ENCODE measurements around the gene HSPB6.
"Not testable (repeated sequence)": the region's sequence is repeated elsewhere in the genome, so short reads cannot be mapped to it uniquely, and the experiment has no call there.

HSPB6 gene

DNA sequence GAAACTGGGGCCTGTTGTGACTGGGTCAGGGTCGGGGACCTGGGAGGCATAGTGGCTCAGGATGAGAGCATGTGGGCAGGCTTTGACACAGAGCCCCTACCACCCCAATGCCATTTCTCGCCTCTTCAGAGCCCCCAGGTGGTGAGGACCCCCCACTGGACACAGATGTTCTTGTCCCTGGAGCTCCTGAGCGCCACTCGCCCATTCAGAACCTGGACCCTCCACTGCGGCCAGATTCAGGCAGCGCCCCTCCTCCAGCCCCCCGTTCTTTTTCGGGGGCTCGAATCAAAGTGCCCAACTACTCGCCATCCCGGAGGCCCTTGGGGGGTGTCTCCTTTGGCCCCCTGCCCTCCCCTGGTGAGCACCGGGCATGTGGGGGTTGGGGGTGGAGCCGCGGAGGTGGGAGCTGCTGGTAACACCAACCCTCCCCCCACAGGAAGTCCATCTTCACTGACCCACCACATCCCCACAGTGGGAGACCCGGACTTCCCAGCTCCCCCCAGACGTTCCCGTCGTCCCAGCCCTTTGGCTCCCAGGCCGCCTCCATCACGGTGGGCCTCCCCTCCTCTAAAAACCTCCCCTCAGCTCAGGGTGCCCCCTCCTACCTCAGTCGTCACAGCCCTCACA, 24.9 kb downstream of the HSPB6 start:
- no peak for DNase-seq (ENCODE audit: low spot score)

DNA sequence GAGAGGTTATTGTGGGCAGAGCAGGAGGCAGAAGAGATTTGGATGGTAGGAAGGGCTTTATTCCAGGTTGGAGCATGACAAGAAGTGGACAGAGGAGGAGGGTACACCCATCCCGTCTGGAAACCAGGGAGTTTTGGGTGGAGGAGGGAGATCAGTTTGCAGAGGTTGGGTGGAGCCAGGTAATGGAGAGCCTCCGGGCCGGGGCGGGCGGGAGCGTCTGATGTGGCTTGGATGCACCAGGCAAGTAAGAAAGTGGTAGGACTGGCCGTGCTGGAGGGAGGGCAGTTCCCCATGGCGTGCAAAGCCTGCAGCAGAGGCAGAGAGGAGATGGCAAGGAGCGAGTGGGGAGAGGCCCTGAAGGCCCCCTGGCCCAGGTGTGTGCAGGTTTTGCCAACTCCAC, 25.5 kb downstream of the HSPB6 start:
- DNase-seq (ENCODE audit: low spot score) = no peak

DNA sequence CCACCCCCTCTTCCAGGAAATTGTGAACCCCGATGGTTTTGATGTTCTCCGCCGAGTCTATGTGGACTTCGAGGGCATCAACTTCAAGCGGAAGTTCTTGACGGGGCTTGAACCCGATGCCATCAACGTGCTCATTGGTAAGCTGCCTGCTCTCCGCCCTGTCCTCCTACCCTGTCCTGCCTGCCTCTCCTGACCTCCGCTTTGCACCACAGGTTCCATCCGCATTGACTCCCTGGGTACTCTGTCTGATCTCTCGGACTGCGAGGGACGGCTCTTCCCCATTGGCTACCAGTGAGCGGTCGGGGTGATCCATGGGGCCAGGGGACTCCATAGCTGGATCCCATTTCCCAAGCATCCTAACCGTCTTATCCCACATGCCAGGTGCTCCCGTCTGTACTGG, 26.5 kb downstream of the HSPB6 start:
- no peak for DNase-seq (ENCODE audit: low spot score)

DNA sequence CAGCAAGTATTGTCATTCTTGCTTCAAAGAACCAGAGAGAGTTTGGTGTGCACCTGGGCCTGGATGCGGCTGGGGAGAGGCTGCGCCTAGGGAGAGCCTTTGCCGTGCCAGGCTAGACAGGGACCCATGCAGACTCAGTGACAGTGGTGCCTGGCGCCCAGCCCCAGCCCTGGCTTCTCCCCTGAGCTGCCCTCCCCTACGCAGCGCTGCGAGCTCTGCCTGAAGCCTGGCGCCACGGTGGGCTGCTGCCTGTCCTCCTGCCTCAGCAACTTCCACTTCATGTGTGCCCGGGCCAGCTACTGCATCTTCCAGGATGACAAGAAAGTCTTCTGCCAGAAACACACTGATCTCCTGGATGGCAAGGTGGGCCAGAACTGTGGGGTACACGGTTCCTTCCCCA, 27.1 kb downstream of the HSPB6 start:
- DNase-seq (ENCODE audit: low spot score) = no peak

DNA sequence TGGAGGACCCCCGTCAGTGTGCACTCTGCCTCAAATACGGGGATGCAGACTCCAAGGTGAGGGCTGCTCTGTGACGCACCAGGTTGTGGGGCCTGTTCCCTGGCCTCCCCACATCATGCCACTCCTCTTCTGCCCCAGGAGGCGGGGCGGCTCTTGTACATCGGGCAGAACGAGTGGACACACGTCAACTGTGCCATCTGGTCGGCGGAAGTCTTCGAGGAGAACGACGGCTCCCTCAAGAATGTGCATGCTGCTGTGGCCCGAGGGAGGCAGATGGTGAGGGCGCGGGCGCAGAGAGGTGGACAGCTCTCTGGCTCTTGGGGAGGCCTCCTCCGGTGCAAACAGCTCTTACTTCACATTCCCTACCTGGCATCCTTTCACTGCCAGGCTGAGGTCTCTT, 27.8 kb downstream of the HSPB6 start:
- no peak for DNase-seq (ENCODE audit: low spot score)

DNA sequence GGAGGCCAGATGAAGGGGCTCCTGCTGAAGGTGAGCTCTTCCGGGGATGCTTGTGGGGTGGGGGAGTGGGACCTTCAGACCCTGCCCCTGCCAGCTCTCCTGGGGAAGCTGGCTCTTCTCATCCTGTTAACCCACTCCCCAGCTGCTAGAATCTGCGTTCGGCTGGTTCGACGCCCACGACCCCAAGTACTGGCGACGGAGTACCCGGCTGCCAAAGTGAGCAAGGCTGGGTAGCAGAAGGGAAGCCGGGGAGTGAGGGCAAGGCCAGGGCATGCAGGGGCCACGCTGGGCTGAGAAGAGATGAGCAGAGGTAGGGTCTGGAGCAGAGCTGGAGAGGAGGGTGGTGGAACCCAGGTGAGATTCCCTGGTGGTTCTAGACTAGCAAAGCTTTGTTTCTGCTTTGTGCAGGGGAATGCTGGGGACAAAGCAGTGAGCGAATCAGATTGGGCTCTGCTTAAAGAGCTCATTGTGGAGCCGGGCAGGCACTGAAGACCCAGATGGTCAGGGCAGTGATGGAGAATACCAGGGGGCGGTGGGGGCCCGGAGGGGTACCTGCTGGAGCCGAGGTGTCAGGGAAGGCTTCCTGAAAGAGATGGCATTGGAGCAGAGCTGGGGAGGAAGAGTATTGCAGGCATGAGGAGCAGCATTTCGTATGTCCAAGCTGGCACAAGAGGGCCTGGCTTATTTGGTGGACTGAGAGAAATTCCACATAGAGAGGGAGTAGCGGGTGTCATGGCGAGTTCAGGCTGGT, 28.7 kb downstream of the HSPB6 start:
- no peak for DNase-seq (ENCODE audit: low spot score)

DNA sequence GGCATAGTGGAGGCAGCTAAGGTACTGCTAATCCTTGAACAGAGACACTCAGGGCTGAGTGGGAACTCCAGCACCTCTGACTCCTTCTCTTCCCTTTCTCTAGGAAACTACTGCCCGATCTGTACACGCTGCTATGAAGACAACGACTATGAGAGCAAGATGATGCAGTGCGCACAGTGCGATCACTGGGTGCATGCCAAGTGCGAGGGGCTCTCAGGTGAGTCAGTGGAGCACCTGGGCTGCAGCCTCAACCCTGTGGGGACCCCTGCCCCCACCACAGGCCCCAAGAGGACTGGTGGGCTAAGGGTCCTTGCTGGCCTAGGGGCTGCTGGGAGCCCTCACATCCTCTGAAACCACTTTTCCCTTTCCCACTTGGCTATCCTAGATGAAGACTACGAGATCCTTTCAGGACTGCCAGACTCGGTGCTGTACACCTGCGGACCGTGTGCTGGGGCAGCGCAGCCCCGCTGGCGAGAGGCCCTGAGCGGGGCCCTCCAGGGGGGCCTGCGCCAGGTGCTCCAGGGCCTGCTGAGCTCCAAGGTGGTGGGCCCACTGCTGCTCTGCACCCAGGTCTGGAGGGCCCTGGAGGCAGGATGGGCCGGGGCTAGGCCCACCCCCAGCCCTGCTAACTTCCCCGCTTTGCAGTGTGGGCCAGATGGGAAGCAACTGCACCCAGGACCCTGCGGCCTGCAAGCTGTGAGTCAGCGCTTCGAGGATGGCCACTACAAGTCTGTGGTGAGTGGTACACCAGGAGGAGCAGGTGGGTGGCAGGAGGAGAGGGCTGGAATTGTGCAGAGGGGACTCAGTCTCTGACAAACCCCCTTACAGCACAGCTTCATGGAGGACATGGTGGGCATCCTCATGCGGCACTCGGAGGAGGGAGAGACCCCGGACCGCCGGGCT, 29.5 kb downstream of the HSPB6 start:
- no peak for DNase-seq (ENCODE audit: low spot score)

DNA sequence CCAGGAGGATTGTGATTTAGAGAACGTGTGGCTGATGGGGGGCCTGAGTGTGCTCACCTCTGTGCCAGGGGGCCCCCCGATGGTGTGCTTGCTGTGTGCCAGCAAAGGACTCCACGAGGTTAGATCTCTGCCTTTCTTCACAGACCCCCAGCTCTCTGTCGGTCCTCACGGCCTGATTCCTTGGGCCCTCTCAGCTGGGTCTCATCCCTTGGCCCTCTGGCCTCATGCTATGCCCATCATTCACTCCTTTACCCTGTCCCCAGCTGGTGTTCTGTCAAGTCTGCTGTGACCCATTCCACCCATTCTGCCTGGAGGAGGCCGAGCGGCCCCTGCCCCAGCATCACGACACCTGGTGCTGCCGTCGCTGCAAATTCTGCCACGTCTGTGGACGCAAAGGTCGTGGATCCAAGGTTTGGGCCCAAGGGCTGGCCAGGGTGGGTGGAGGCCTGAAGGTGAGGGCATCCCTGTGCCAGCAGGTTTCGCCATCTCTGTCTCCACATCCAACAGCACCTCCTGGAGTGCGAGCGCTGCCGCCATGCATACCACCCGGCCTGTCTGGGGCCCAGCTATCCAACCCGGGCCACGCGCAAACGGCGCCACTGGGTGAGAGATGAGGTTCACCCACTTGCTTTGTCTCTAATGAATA, 31.5 kb downstream of the HSPB6 start:
- DNase-seq (ENCODE audit: low spot score) = no peak

DNA sequence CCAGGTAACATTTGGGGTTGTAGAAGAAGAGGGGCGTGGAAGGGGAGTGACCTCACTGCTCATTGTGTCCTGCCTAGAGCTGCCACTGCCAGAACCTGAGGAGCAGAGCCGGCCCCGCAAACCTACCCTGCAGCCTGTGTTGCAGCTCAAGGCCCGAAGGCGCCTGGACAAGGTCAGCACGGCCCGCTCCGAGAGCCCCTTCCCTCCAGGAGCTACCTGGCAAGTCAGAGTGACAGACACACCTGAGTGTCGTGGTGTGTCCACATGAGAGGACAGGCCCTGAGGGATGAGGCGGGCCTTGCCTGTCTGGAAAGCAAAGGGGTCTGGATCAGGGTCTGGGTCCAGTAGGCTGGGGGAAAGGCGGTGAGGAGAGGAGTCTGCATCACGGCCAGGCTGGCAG, 32.3 kb downstream of the HSPB6 start:
- no peak for DNase-seq (ENCODE audit: low spot score)

DNA sequence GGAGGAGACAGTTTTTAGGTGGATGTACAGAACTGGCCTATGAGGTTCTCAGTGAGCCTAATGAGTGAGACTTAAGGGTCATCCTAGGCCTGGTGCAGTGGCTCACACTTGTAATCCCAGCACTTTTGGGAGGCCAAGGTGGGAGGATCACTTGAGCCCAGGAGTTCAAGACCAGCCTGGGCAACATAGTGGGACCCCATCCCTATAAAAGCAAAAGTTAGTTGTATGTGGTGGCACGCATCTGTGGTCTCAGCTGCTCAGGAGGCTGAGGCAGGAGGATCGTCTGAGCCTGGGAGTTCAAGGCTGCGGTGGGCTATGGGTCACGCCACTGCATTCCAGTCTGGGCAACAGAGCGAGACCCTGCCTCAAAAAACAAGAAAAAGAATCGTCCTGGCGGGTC, 32.7 kb downstream of the HSPB6 start:
- not testable (repeated sequence) for DNase-seq (ENCODE audit: low spot score)

DNA sequence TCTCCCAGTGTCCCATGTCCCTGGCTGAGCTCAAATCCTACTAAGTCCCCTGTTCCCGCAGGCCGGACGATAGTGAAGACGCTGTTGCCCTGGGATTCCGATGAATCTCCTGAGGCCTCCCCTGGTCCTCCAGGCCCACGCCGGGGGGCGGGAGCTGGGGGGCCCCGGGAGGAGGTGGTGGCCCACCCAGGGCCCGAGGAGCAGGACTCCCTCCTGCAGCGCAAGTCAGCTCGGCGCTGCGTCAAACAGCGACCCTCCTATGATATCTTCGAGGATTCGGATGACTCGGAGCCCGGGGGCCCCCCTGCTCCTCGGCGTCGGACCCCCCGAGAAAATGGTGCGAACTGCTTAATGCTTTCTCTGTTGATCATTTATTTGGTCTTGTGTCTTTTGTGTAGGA, 33.2 kb downstream of the HSPB6 start:
- no peak for DNase-seq (ENCODE audit: low spot score)

DNA sequence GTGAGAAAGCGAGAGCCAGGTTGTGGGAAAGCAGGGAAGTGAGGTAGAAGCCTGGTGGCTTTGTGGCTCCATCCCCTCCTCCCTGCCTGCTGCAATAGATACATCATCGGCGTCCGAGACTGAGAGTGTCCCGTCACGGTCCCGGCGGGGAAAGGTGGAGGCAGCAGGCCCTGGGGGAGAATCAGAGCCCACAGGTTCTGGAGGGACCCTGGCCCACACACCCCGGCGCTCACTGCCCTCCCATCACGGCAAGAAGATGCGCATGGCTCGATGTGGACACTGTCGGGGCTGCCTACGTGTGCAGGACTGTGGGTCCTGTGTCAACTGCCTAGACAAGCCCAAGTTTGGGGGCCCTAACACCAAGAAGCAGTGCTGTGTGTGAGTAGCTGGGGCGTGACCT, 33.9 kb downstream of the HSPB6 start:
- no peak for DNase-seq (ENCODE audit: low spot score)

DNA sequence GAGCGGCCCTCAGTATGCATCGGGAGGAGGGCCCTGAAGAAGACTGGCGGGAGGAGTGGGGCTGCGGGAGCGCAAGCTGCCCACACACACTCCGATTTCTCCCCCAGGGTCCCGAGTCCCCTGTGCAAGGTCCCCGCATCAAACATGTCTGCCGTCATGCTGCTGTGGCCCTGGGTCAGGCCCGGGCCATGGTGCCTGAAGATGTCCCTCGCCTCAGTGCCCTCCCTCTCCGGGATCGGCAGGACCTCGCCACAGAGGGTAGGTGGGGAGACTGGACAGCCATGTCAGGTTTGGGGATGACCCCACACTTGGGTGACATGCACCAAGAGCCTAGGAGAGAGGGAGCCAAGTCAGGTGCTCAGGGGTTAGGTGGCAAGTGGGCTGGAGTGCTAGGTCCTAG, 34.4 kb downstream of the HSPB6 start:
- no peak for DNase-seq (ENCODE audit: low spot score)

DNA sequence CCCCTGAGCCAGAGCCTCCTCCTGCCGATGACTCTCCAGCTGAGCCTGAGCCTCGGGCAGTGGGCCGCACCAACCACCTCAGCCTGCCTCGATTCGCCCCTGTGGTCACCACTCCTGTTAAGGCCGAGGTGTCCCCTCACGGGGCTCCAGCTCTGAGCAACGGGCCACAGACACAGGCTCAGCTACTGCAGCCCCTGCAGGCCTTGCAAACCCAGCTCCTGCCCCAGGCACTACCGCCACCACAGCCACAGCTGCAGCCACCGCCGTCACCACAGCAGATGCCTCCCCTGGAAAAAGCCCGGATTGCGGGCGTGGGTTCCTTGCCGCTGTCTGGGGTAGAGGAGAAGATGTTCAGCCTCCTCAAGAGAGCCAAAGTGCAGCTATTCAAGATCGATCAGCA, 35.5 kb downstream of the HSPB6 start:
- DNase-seq (ENCODE audit: low spot score) = no peak

DNA sequence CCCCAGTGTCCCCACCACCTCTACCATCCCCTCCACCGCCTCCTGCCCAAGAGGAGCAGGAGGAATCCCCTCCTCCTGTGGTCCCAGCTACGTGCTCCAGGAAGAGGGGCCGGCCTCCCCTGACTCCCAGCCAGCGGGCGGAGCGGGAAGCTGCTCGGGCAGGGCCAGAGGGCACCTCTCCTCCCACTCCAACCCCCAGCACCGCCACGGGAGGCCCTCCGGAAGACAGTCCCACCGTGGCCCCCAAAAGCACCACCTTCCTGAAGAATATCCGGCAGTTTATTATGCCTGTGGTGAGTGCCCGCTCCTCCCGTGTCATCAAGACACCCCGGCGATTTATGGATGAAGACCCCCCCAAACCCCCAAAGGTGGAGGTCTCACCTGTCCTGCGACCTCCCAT, 36.2 kb downstream of the HSPB6 start:
- no peak for DNase-seq (ENCODE audit: low spot score)

DNA sequence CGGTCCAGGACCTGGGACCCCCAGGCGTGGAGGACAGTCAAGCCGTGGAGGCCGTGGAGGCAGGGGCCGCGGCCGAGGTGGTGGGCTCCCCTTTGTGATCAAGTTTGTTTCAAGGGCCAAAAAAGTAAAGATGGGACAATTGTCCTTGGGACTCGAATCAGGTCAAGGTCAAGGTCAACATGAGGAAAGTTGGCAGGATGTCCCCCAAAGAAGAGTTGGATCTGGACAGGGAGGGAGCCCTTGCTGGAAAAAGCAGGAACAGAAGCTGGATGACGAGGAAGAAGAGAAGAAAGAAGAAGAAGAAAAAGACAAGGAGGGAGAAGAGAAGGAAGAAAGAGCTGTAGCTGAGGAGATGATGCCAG, 36.7 kb downstream of the HSPB6 start:
- DNase-seq (ENCODE audit: low spot score) = no peak

DNA sequence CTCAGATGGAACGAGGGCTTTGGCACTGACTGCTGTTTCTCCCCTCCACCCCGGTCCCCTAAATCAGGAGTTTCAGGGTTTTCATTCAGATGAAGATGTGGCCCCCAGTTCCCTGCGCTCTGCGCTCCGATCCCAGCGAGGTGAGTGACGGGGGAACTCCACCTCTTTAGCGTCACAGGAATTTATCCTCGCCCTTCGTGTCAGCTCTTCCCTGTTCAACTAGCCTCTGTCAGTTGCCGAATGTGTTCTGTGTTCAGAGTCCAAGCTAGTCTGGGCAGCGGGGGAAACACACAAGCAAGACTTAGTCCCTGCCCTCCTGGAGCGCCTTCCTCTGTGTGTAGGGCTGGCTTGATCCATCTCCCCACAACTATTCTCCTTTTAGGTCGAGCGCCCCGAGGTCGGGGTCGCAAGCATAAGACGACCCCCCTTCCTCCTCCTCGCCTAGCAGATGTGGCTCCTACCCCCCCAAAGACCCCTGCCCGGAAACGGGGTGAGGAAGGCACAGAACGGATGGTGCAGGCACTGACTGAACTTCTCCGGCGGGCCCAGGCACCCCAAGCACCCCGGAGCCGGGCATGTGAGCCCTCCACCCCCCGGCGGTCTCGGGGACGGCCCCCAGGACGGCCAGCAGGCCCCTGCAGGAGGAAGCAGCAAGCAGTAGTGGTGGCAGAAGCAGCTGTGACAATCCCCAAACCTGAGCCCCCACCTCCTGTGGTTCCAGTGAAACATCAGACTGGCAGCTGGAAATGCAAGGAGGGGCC, 37.2 kb downstream of the HSPB6 start:
- no peak for DNase-seq (ENCODE audit: low spot score)

DNA sequence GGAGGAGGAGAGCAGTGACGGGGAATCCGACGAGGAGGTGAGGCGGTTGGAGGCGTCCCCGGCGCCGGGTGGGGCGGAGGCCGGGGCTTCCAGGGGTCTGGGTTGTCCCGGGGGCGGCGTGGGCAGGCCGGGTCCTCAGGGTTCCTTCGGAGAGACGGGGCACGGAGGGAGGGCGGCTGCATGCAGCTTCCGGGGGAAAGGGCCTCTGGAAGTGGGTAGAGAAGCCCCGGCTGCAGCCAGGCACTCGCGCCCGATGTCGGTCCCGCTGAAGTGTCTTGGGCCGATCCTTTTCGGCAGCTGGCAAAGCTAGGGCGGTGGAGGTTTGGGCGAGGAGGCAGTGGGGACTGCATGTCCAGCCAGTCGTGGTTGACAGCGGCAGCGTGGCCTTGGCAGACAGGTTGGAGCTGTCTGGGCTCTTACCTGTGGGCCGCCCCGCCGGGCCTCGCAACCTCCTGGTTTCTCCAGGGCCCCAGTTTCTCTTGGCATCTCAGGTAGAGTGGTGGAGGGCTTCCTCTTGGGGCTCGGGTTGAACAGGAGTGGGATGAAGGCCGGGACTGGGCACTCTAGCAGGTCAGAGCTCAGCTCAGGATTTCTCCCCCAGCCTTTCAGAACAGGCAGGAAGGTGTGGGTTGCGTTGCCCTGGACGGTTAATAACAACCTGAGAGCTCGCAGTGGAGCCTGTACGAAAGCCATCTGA, 38.3 kb downstream of the HSPB6 start:
- peak; percentile 25 for DNase-seq (ENCODE audit: low spot score)

DNA sequence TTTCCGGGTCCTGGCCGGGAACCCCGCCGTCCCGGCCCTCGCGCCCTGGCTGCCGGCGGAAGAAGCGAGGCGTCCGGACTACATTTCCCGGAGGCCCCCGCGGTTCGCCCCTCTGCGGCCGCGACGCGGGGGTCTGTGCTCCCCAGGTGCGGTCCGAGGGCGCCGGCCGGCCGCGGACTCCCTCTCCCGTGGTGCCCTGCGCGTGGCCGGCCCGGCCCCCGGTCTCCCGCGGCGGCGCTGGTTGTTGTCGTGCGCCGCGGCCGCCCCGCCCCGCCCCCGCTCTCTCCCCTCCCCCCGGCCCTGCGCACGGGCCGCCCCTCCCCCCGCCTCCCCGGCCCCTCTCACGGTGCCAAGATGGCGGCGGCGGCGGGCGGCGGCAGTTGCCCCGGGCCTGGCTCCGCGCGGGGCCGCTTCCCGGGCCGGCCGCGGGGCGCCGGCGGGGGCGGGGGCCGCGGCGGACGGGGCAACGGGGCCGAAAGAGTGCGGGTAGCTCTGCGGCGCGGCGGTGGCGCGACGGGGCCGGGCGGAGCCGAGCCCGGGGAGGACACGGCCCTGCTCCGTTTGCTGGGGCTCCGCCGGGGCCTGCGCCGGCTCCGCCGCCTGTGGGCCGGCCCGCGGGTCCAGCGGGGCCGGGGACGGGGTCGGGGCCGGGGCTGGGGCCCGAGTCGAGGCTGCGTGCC, 39.0 kb downstream of the HSPB6 start, which contains the start of gene KMT2B:
KMT2B (plus strand) TSS at position 339 of the 680 bp plus-strand sequence; CDS start at position 355, 16 bp downstream.
- DNase-seq (ENCODE audit: low spot score) = no peak

Measured in CD4-positive, alpha-beta T cell treated with Interleukin-6 at 100 ng/mL for 8 hours (primary cell).